Ovary (tissue), 9 donors: ENCODE results near the gene PIK3R5. TPM values are rescaled to one million over a fixed set of nuclear protein-coding genes. Genes with fewer than 3 reads are reported as not detected.

Source experiments
- DNase-seq, 5 donors: peaks; one replicate each; pipeline ENCODE4 v3.0.0-alpha.2; 2019 to 2020
- H3K27ac ChIP-seq, 2 donors: fragments of 200-600 bp; one replicate each; pipeline versions ENCODE4 v1.5.1 to v1.8.0; 2019 to 2022
- H3K27me3 ChIP-seq: fragments of 200-600 bp; one replicate; pipeline ENCODE4 v1.8.0; 2022
- H3K36me3 ChIP-seq: fragments of 200-600 bp; sonication (generic); one replicate; pipeline ENCODE4 v1.5.1; 2019
- H3K4me1 ChIP-seq: one replicate; pipeline ENCODE4 v1.8.1; 2013; ENCODE audit warnings: mild to moderate bottlenecking, moderate library complexity; ENCODE audit not compliant: insufficient read depth
- H3K4me3 ChIP-seq: fragments of 200-600 bp; sonication (generic); one replicate; pipeline ENCODE4 v1.5.1; 2017
- H3K9me3 ChIP-seq, 2 donors: fragments of 200-600 bp in 1 of 2; sonication (generic) in 1 of 2; one replicate each; pipeline versions ENCODE4 v1.5.1 to v1.8.1; 2013 to 2019; ENCODE audit warnings: mild to moderate bottlenecking in 1 of 2, moderate library complexity in 1 of 2
- EP300 ChIP-seq: sonication (generic); formaldehyde crosslinking; IDR thresholded peaks from one replicate; pipeline ENCODE4 v1.6.1; 2017; ENCODE audit warnings: antibody characterized with exemption
- POLR2A ChIP-seq: fragments of 450-650 bp; IDR thresholded peaks from one replicate; pipeline ENCODE4 v1.6.1; 2017; ENCODE audit warnings: antibody characterized with exemption, mild to moderate bottlenecking, moderate library complexity
- WGBS, 3 donors: extraction: QIAGEN DNeasy Blood & Tissue Kit in 1 of 3; methylation state at CpG; one replicate each; pipeline versions ENCODE4 v1.1.5 to v1.1.7; 2013 to 2017; 5-methylcytosine and 5-hydroxymethylcytosine counted together
- intact Hi-C, 4 donors: fragments of 100-400 bp; cut with DNase I; formaldehyde crosslinking; loops; one replicate each; pipeline versions ENCODE4 v1.11.0 to v1.15.1; 2022 to 2023
- polyA plus RNA-seq, 2 donors: library from polyadenylated mRNA; stranded (reverse); fragments of 200-250 nt in 1 of 2; fragments of 350-450 nt in 1 of 2; fragmentation: Illumina TruSeq in 1 of 2; extraction: RNeasy Lipid Tissue Mini Kit (QIAGEN cat#74804) in 1 of 2; gene quantifications; one replicate each; pipeline ENCODE4 v1.2.3, GENCODE V29; 2013 to 2014
- total RNA-seq, 7 donors: library from RNA; depleted of rRNA in 2 of 7; stranded (reverse); fragments of >200 nt in 2 of 7; fragmentation: NEBNext Ultra II Directional in 3 of 7; extraction: Animal tissue kit (Norgen Biotek cat#: 25700) in 3 of 7; gene quantifications; one replicate each; pipeline versions ENCODE4 v1.1.0 to v1.2.4, GENCODE V29; 2016 to 2023
- TF ChIP-seq, protein P1 (sequence below), 3 donors: fragments of 450-650 bp in 2 of 3; fragments of 200-600 bp in 1 of 3; IDR thresholded peaks; one replicate each; pipeline versions ENCODE4 v1.5.1 to v1.8.0; 2016 to 2022; ENCODE audit warnings: antibody characterized with exemption in 3 of 3, mild to moderate bottlenecking in 1 of 3
- donor health status: DM: no; HTN: no; CAD: no; lungs with moderate emphysema.
- donor health status: DM: no; HTN: no; CAD: no.
- donor health status: Bipolar disorder and iron deficiency.
- donor health status: DM: yes; HTN: yes; CAD: no.
- donor health status: DM: no; HTN: no; CAD: no.
- donor health status: DM: yes; HTN: yes; CAD: no.

The PIK3R5 gene
- total and polyA plus RNA-seq, 9 donors = 0.86 to 8.9 (median 3.7) TPM

DNA sequence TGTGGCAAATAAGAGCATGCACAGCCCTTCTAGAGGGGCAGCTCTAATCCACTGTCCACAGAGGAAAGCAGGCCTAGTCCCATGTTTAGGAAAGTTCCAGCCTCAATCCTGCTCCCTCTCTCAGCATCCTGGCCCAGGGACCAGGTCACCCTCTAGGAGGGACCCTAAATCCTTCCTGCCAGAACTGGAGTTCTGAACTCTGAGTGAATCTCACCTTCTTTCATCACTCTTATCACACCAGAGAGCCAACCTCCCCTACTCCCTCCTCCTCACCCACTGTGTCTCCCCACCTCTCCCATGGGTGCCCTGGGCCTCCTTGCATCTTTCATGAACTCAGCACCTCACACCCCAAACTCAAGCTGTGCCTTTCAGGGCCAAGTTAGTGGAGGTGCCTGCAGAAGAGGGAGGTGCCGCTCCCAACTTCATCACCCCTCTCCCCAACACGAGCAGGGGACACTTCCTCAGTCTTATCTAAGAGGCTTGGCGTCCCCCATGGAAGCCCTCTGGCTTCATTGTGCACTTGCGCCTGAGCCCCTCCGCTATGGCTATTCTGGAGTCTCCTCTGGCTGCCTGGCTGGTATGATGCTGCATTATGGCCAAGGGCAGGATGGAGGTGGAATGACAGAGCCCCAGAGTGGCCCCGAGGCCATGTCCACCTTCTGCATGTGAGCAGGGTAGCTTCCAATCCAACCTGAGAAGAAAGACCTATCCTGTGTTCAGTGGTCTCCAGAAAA, 129.7 kb downstream of the PIK3R5 start:
- 85 to 90% (median 89%) methylated on average over 6 of the region's 6 CpGs for WGBS, 3 donors
- TF ChIP-seq, protein P1, sequence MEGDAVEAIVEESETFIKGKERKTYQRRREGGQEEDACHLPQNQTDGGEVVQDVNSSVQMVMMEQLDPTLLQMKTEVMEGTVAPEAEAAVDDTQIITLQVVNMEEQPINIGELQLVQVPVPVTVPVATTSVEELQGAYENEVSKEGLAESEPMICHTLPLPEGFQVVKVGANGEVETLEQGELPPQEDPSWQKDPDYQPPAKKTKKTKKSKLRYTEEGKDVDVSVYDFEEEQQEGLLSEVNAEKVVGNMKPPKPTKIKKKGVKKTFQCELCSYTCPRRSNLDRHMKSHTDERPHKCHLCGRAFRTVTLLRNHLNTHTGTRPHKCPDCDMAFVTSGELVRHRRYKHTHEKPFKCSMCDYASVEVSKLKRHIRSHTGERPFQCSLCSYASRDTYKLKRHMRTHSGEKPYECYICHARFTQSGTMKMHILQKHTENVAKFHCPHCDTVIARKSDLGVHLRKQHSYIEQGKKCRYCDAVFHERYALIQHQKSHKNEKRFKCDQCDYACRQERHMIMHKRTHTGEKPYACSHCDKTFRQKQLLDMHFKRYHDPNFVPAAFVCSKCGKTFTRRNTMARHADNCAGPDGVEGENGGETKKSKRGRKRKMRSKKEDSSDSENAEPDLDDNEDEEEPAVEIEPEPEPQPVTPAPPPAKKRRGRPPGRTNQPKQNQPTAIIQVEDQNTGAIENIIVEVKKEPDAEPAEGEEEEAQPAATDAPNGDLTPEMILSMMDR (IDR thresholded peaks at IDR 0.05) = no peak
- TF ChIP-seq POLR2A = no peak
- TF ChIP-seq EP300 = no peak
- intact Hi-C loops = loop anchor here in 1 of 4 donors (2.0 kb wide), 1 partner anchor 47 kb away; no protein-coding TSS in a partner anchor
- no peak overlapping the region for H3K27ac ChIP-seq
- no peaks in the 10 kb centered on the region for H3K27me3 ChIP-seq
- no peak for DNase-seq
- H3K4me1 ChIP-seq = no peaks in the 10 kb centered on the region
- H3K36me3 ChIP-seq = no peaks in the 10 kb centered on the region
- H3K9me3 ChIP-seq = no peaks in the 10 kb centered on the region
- H3K4me3 ChIP-seq = no peak overlapping the region

DNA sequence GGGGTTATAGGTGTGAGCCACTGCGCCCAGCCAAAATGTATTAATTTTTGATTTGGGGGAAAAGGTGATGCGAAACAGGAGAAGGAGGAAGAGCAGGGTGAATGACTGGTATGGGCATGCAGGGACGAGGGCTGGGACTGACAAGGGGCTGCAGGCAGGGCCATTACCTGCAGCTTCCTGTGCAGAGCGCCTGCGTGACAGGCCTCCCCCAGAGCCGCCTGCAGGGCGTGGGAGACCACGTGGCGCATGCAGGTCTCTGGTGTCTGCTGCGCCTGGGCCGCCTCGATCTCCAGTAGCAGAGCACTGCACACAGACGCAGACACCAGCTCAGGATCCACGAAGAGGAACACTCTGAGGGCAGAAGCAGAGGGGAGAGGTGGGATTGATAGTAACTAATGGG, 130.4 kb downstream of the PIK3R5 start:
- H3K36me3 ChIP-seq = no peaks in the 10 kb centered on the region

DNA sequence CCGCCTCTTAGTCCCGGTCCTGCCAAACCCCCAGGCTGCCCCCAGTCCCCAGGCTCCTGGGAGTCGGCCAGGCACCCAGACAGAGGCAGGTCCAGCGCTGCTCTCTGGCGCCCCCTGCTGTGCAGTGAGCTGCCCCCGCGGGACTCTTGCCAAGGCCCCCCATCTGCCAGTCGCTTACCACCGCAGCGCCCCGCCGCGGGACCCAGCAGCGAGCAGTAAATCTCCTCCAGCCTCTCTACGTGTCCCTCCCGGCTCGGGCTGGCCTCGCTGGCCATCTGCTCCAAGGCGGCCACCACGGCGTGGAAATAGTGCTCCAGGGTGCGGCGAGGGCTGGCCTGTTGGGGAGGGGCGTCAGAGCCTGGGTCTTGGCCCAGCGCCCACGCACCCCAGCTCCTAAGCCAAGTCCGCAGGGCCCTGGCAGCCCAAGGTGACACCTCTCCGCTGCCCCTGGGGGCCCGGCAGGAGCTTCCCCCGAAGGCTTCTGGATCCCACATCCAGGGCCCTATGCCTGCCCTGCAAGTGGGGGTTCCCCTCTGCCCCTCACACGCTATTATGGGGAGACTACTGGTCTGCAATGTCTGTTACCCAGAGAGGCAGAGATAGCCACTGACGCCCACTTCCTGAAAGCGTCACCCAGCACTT, 132.7 kb downstream of the PIK3R5 start:
- TF ChIP-seq EP300 (no peak), POLR2A (no peak)
- TF ChIP-seq, protein P1 (IDR thresholded peaks at IDR 0.05) = no peak
- Histone ChIP-seq H3K4me1 (no peaks in the 10 kb centered on the region), H3K36me3 (no peaks in the 10 kb centered on the region), H3K4me3 (no peak overlapping the region), H3K27me3 (no peaks in the 10 kb centered on the region), H3K9me3 (no peaks in the 10 kb centered on the region), H3K27ac (no peak overlapping the region)
- intact Hi-C loops = no loop called here
- 18 to 29% (median 26%) methylated on average over 23 to 33 of the region's 33 CpGs for WGBS, 3 donors
- DNase-seq = no peak

More for the DNA sequence above, 130.4 kb downstream of the PIK3R5 start:
- H3K9me3 ChIP-seq = no peaks in the 10 kb centered on the region
- intact Hi-C loops = no loop called here
- H3K27ac ChIP-seq = no peak overlapping the region
- 90 to 94% (median 92%) methylated on average over 14 of the region's 14 CpGs for WGBS, 3 donors
- no peaks in the 10 kb centered on the region for H3K27me3 ChIP-seq
- DNase-seq = no peak
- H3K4me1 ChIP-seq = no peaks in the 10 kb centered on the region
- no peak overlapping the region for H3K4me3 ChIP-seq
- TF ChIP-seq EP300 = no peak
- TF ChIP-seq POLR2A = no peak
- TF ChIP-seq, protein P1 (IDR thresholded peaks at IDR 0.05) = no peak

DNA sequence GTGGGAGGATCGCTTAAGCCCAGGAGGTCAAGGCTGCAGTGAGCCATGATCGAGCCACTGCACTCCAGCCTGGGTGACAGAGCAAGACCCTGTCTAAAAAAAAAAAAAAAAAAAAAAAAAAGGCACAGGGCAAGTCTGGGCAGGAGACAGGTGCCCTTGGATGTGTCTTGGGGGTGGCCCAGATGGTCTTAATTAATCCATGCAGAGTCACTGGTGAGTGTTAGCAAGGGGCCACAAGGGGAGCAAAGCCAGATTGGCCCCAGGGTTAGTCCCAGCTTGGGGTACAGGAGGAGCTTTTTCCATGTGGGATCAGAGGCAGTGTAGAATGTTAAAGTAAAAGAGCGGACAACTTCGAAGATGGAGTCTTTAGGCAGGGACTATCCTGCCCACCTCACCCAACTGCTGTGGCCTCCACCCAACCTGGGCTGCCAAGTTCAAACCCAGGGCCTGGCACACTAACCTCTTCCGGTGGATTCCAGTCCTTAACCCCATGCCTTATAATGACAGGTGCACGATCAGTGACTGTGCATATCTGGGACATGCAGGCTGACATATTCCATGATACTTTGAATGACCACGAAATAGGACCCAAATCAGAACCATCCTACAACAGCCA, 134.2 kb downstream of the PIK3R5 start:
- no peaks in the 10 kb centered on the region for H3K27me3 ChIP-seq
- no peak overlapping the region for H3K4me3 ChIP-seq
- intact Hi-C loops = no loop called here
- no peak for TF ChIP-seq EP300
- TF ChIP-seq POLR2A = no peak
- TF ChIP-seq, protein P1 (IDR thresholded peaks at IDR 0.05) = no peak
- H3K36me3 ChIP-seq = no peaks in the 10 kb centered on the region
- H3K27ac ChIP-seq = no peak overlapping the region
- no peaks in the 10 kb centered on the region for H3K4me1 ChIP-seq
- no peaks in the 10 kb centered on the region for H3K9me3 ChIP-seq
- DNase-seq = no peak
- WGBS, 3 donors = 78 to 80% (median 79%) methylated on average over 7 of the region's 7 CpGs
